ENCODE data around the gene TGFBR2. TPM values are rescaled to one million over a fixed set of nuclear protein-coding genes. Genes with fewer than 3 reads are reported as not detected.

Gene TGFBR2
- total RNA-seq, 1 donor = 393 TPM

DNA sequence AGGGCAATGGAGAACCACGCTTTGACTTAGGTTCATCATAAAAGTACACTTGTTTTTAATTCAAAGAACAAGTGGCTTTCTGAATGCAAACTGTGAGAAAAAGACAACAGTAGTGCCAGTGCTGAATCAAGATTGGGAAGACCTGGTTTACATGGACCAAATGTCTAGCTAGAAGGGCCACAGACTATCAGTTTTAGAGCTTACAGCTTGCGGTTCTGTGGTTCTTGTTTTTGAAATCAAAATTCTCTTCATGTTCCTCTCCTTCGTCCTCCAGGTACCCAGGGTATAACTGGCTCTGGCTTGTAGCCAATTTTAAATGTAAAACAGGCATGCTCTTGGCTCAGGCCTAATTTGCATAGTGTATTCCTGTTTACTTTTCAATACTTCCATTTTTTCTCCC lies 124.6 kb downstream of the TGFBR2 start:
- H3K4me3 ChIP-seq (ENCODE audit: low read depth, low read length) = no peak overlapping the region
- no peak for DNase-seq (ENCODE audit: low read depth)
- TF ChIP-seq CTCF (IDR thresholded peaks at IDR 0.05; ENCODE audit: insufficient read depth, low read length) = no peak

DNA sequence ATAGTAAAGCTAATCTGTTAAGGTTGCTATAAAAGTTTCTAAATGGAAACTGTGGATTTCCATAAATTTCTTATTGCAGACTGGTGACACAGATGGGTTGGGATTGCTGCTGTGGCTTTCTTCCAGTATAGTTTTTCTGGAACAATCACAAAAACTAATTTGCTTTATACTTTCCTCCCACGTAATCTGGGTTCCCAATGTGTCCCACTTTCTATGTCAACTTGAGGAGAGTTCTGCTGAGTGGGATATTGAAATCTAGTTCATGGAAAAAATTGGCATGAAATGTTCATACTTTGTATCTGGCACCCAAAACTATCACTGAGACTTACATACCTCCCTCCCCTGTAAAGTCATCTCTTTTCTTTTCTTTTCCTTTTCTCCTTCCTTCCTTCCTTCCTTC lies 126.8 kb downstream of the TGFBR2 start:
- H3K4me3 ChIP-seq (ENCODE audit: low read depth, low read length) = no peak overlapping the region
- no peak for DNase-seq (ENCODE audit: low read depth)
- no peak for TF ChIP-seq CTCF (IDR thresholded peaks at IDR 0.05; ENCODE audit: insufficient read depth, low read length)

- no peak for DNase-seq (ENCODE audit: low read depth)
- H3K4me3 ChIP-seq (ENCODE audit: low read depth, low read length) = no peak overlapping the region
- no peak for TF ChIP-seq CTCF (IDR thresholded peaks at IDR 0.05; ENCODE audit: insufficient read depth, low read length)
Observed at GRCh38 chr3:30733696-30734095, 127.3 kb downstream of the TGFBR2 start.

- H3K4me3 ChIP-seq (ENCODE audit: low read depth, low read length) = no peak overlapping the region
- no peak for TF ChIP-seq CTCF (IDR thresholded peaks at IDR 0.05; ENCODE audit: insufficient read depth, low read length)
Observed at GRCh38 chr3:30737743-30738499, 131.5 kb downstream of the TGFBR2 start.

DNA sequence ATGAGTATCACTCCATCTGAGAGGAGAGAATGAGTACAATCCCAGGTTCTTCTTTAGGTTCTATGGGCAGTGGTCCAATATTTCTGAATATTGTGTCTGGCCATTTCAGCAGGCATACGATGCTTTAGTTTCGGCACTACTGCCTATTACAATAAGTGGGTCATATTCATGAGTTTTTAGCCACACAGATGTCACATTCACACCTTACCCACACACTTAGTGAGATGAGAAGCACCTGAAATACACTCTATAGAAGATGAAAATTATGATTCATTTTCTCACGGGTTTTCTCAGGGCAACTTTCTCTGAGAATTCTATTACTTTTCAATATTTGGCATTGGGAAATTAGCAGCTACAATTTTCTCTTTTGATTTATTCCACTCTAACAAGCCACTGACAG lies 132.2 kb downstream of the TGFBR2 start:
- DNase-seq (ENCODE audit: low read depth) = no peak
- H3K4me3 ChIP-seq (ENCODE audit: low read depth, low read length) = no peak overlapping the region
- no peak for TF ChIP-seq CTCF (IDR thresholded peaks at IDR 0.05; ENCODE audit: insufficient read depth, low read length)

More at GRCh38 chr3:30737743-30738499, 131.5 kb downstream of the TGFBR2 start:
- no peak for DNase-seq (ENCODE audit: low read depth)

- no peak for DNase-seq (ENCODE audit: low read depth)
- TF ChIP-seq CTCF (IDR thresholded peaks at IDR 0.05; ENCODE audit: insufficient read depth, low read length) = no peak
- H3K4me3 ChIP-seq (ENCODE audit: low read depth, low read length) = no peak overlapping the region
Observed at GRCh38 chr3:30741889-30742288, 135.5 kb downstream of the TGFBR2 start.

Measured in fibroblast of the aortic adventitia (primary cell).